ENCODE data around the gene LAMB2. TPM values are rescaled to one million over a fixed set of nuclear protein-coding genes. Genes with fewer than 3 reads are reported as not detected.

LAMB2 gene
- total RNA-seq, 1 experiment from 2014 or later = 121 TPM

DNA sequence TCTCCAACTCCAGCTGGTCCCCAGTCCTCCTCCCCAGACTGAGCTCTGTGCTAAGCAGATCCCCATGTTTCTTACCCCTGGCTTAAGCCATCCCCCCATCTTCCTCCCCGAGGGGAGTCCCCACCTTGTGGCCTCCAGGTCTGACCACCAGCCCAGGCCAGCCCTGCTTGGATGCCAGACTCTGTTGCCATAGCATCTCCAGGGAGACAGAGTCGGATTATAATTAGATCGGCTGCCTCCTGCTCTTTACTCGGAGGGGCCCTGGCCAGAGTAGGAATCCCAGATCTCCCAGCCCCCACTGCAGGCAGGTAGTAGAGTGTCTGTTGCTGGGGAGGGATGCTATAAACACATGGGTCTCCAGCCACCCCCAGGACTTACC lies 40.9 kb upstream of the LAMB2 start:
- Histone ChIP-seq H2AFZ (ENCODE audit: low read length) (no peak overlapping the region), H3T11ph (ENCODE audit: low read length) (no peak overlapping the region), H3K23me2 (ENCODE audit: insufficient read length, low read depth, low read length, poor library complexity, severe bottlenecking) (peaks cover 8% of the 10 kb centered on the region), H2BK5ac (ENCODE audit: insufficient read length, low read length) (no peak overlapping the region), H3K79me2 (ENCODE audit: insufficient read depth, low read length) (no peaks in the 10 kb centered on the region), H2BK20ac (ENCODE audit: low read depth, low read length, poor library complexity, severe bottlenecking) (no peak overlapping the region), H3K27me3 (ENCODE audit: insufficient read depth, low read length) (no peaks in the 10 kb centered on the region), H2AK5ac (ENCODE audit: insufficient read length, low read length) (no peak overlapping the region), H2BK12ac (ENCODE audit: insufficient read length, low read depth, low read length) (no peak overlapping the region), H4K91ac (ENCODE audit: insufficient read length, low read depth, low read length) (no peak overlapping the region), H4K5ac (ENCODE audit: insufficient read length, low read depth, low read length) (no peak overlapping the region), H3K9ac (ENCODE audit: extremely low read depth, insufficient read length, low read length) (no peak overlapping the region), H3K79me1 (ENCODE audit: insufficient read depth, low read depth, low read length, poor library complexity, severe bottlenecking) (no peaks in the 10 kb centered on the region), H3K9me3 (ENCODE audit: control insufficient read depth, low read depth, low read length) (no peaks in the 10 kb centered on the region), H3K56ac (ENCODE audit: insufficient read length, low read depth, low read length) (no peak overlapping the region), H3K23ac (ENCODE audit: insufficient read length, low read depth, low read length) (no peak overlapping the region), H3K27ac (ENCODE audit: insufficient read length, low read depth, low read length) (no peak overlapping the region), H2BK120ac (ENCODE audit: low read depth, low read length, poor library complexity, severe bottlenecking) (no peak overlapping the region), H4K20me1 (ENCODE audit: control insufficient read depth, insufficient read depth, insufficient read length) (no peaks in the 10 kb centered on the region), H3K4me2 (ENCODE audit: insufficient read depth, insufficient read length, low read length) (no peak overlapping the region), H3K14ac (ENCODE audit: insufficient read depth, low read length) (no peak overlapping the region), H3K18ac (ENCODE audit: insufficient read length, low read depth, low read length) (no peak overlapping the region), H4K8ac (replicated peaks; ENCODE audit: insufficient read length, low read depth, low read length) (no peak overlapping the region), H3K4me1 (ENCODE audit: insufficient read depth, low read length) (peaks cover 6% of the 10 kb centered on the region; the same call in 1 of the 2 replicates), H2BK15ac (ENCODE audit: low read depth, low read length) (no peak overlapping the region), H3K4ac (ENCODE audit: low read depth, low read length) (no peak overlapping the region)
- Mint-ChIP-seq H3K4me3 (peak overlapping the region; percentile 12 to 56; a peak in 3 of 5 replicates), H3K36me3 (ENCODE audit: insufficient read depth in 1 of 3, low read depth in 3 of 3) (peaks cover 0 to 6% (median 3%) of the 10 kb centered on the region in 3 experiments; a peak in 4 of 7 replicates), H3K27me3 (ENCODE audit: low read depth) (peaks cover 12% of the 10 kb centered on the region), H3K9me3 (no peaks in the 10 kb centered on the region; a peak in 1 of 5 replicates), H3K4me1 (peaks cover 20 to 28% of the 10 kb centered on the region in 2 experiments), H3K27ac (peak overlapping the region; percentile 76 to 88 (median 83))
- WGBS (ENCODE audit: extremely low coverage, insufficient read length, low lambda C conversion rate) = no CpG with 5 or more reads among the region's 4 CpGs
- no peak for DNase-seq
- TF ChIP-seq CTCF (conservative IDR thresholded peaks at IDR 0.05) = no peak
